D721Med (cell line): Measurements from ENCODE around the gene ATRX.

Experiments
- DNase-seq: peaks from one replicate; pipeline ENCODE4 v3.0.0; 2011; ENCODE audit warnings: low spot score; ENCODE audit not compliant: insufficient read length
- FAIRE-seq: peaks from 2 replicates; lab custom pipeline; 2011; peaks lifted over from hg19 to GRCh38; lab: Jason Lieb, UNC
- TF ChIP-seq, protein P1 (sequence below): IDR thresholded peaks from 2 replicates; pipeline ENCODE4 v1.5.1; 2012; ENCODE audit warnings: mild to moderate bottlenecking, control low read depth; ENCODE audit not compliant: insufficient read depth; ENCODE audit errors: missing control alignments

The ATRX gene

DNA sequence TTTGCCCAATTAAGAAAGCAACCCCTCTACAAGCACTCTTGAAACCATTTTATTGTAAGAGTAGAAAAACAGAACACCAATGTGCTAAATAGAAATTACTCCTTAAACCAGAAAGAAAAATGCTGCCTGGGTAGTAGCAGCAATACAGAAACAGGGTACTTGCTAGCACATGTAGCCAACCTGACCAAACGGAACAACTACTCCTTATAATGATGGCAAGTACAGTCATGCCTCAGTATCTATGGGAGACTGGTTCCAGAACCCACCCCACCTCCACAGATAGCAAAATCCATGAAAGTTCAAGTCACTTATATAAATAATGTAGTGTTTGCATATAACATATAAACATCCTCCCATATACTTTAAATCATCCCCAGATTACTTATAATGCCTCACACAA, 168.8 kb downstream of the ATRX start:
- no peak for FAIRE-seq

GRCh38 chrX:77603635-77604336, 182.2 kb downstream of the ATRX start:
- TF ChIP-seq, protein P1, sequence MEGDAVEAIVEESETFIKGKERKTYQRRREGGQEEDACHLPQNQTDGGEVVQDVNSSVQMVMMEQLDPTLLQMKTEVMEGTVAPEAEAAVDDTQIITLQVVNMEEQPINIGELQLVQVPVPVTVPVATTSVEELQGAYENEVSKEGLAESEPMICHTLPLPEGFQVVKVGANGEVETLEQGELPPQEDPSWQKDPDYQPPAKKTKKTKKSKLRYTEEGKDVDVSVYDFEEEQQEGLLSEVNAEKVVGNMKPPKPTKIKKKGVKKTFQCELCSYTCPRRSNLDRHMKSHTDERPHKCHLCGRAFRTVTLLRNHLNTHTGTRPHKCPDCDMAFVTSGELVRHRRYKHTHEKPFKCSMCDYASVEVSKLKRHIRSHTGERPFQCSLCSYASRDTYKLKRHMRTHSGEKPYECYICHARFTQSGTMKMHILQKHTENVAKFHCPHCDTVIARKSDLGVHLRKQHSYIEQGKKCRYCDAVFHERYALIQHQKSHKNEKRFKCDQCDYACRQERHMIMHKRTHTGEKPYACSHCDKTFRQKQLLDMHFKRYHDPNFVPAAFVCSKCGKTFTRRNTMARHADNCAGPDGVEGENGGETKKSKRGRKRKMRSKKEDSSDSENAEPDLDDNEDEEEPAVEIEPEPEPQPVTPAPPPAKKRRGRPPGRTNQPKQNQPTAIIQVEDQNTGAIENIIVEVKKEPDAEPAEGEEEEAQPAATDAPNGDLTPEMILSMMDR = no peak
- DNase-seq (no peak), FAIRE-seq (no peak)

More for the DNA sequence above, 168.8 kb downstream of the ATRX start:
- TF ChIP-seq, protein P1 = no peak
- no peak for DNase-seq

DNA sequence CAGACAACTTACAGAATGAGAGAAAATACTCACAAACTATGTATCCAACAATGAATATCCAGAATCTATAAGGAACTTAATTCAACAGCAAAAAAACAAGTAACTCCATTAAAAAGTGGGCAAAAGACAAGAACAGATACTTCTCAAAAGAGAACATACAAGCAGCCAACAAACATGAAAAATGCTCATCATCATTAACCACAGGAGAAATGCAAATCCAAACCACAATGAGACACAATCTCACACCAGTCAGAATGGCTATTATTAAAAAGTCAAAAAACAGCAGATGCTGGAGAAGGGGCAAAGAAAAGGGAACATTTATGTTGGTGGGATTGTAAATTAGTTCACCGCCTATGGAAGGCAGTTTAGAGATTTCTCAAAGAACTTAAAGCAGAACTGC, 188.5 kb downstream of the ATRX start:
- FAIRE-seq (peak; percentile 85), DNase-seq (no peak)
- TF ChIP-seq, protein P1 = no peak

DNA sequence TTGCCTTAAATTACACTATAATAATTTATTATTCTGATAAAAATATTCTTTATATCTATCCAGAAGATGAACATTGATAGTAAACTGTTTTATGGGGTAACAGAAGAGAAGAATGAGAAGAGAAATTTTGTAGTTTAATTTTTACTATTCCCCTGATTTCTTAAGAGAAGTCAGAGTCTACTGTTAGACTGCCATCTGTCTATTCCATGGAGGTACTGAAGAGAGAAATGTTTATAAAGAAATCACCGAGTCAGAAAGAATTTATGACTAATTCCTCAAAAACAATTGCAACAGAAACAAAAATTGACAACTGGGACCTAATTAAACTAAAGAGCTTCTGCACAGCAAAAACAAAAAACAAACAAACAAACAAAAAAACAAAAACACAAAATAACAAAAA, 188.9 kb downstream of the ATRX start:
- TF ChIP-seq, protein P1 = peak; percentile 15
- DNase-seq (no peak), FAIRE-seq (no peak)

- TF ChIP-seq, protein P1 = no peak
- FAIRE-seq = no peak
Observed at GRCh38 chrX:77595848-77596247, 190.2 kb downstream of the ATRX start.

DNA sequence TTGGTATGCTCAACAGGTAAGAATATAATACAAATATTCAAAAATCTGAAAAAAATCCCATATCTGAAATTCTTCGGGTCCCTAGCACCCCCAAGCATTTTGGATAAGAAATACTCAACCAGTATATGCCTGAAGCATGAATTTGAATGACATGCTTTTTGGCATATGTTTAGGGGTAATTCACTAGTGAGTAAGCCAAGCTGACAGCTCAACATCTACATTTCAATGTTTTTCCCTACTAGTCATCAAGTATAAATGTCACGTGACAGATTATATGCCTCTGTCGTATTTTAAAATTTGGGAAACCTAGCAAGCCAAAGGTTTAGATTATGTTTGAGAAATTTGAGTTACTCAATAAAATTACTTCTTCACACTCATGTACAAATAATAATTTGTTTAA, 213.7 kb downstream of the ATRX start:
- DNase-seq = no peak
- TF ChIP-seq, protein P1 = no peak
- FAIRE-seq = peak; percentile 77

More at GRCh38 chrX:77595848-77596247, 190.2 kb downstream of the ATRX start:
- DNase-seq = no peak

DNA sequence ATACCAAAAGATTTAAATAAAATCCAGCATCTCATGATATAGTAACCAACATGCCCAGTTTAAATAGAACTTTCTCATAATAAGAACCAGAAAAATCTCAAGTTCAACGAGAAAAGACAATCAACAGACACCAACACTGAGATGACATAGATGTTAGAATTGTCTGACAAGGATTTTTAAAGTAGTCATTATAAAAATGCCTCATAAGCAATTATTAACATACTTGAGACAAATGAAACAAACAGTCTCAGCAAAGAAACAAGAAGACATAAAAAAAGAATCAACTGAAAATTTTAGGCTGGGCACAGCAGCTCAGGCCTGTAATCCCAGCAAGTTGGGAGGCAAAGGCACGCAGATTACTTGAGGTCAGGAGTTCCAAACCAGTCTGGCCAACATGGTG, 220.7 kb downstream of the ATRX start:
- no peak for DNase-seq
- no peak for FAIRE-seq
- TF ChIP-seq, protein P1 = no peak
